H9 (cell line): ENCODE measurements around the gene ZNF555. TPM values are rescaled to one million over a fixed set of nuclear protein-coding genes. Genes with fewer than 3 reads are reported as not detected.

Experiments
- DNase-seq: peaks from one replicate; pipeline ENCODE4 v3.0.0-alpha.2; 2017
- H2AFZ ChIP-seq: one replicate; pipeline ENCODE4 v1.6.1; 2013; ENCODE audit warnings: mild to moderate bottlenecking, low read length, control low read depth, moderate library complexity
- H2AK5ac ChIP-seq: 2 replicates; pipeline ENCODE4 v1.6.1; 2013; ENCODE audit warnings: low read length, control low read depth, mixed read lengths; ENCODE audit not compliant: insufficient read length
- H2BK120ac ChIP-seq: one replicate; pipeline ENCODE4 v1.6.1; 2013; ENCODE audit warnings: low read depth, mild to moderate bottlenecking, low read length, control low read depth, inconsistent platforms; ENCODE audit not compliant: poor library complexity, severe bottlenecking
- H2BK12ac ChIP-seq: 2 replicates; pipeline ENCODE4 v1.6.1; 2013; ENCODE audit warnings: low read length, control low read depth, mixed read lengths, low read depth; ENCODE audit not compliant: insufficient read length
- H2BK15ac ChIP-seq: 2 replicates; pipeline ENCODE4 v1.6.1; 2013; ENCODE audit warnings: low read depth, low read length, control low read depth
- H2BK20ac ChIP-seq: one replicate; pipeline ENCODE4 v1.6.1; 2013; ENCODE audit warnings: low read depth, mild to moderate bottlenecking, low read length, control low read depth, inconsistent platforms; ENCODE audit not compliant: poor library complexity, severe bottlenecking
- H2BK5ac ChIP-seq: 2 replicates; pipeline ENCODE4 v1.6.1; 2013; ENCODE audit warnings: low read length, control low read depth, mixed read lengths; ENCODE audit not compliant: insufficient read length
- H3K14ac ChIP-seq: 2 replicates; pipeline ENCODE4 v1.6.1; 2013; ENCODE audit warnings: low read length, control low read depth; ENCODE audit not compliant: insufficient read depth
- H3K18ac ChIP-seq: 2 replicates; pipeline ENCODE4 v1.6.1; 2013; ENCODE audit warnings: low read depth, mild to moderate bottlenecking, mixed read lengths, low read length, control low read depth; ENCODE audit not compliant: insufficient read length
- H3K23ac ChIP-seq: 2 replicates; pipeline ENCODE4 v1.6.1; 2013; ENCODE audit warnings: low read length, control low read depth, mixed read lengths, low read depth; ENCODE audit not compliant: insufficient read length
- H3K23me2 ChIP-seq: 2 replicates; pipeline ENCODE4 v1.6.1; 2013; ENCODE audit warnings: low read depth, mild to moderate bottlenecking, mixed read lengths, low read length, control low read depth; ENCODE audit not compliant: insufficient read length, poor library complexity, severe bottlenecking
- H3K27ac ChIP-seq: 2 replicates; pipeline ENCODE4 v1.5.1; 2013; ENCODE audit warnings: low read length, control low read depth, mixed read lengths, low read depth; ENCODE audit not compliant: insufficient read length
- H3K27me3 ChIP-seq: 2 replicates; pipeline ENCODE4 v1.6.1; 2013; ENCODE audit warnings: low read length, control low read depth, inconsistent platforms; ENCODE audit not compliant: insufficient read depth
- H3K4ac ChIP-seq: 2 replicates; pipeline ENCODE4 v1.6.1; 2013; ENCODE audit warnings: low read depth, mild to moderate bottlenecking, control low read depth, inconsistent platforms, low read length, moderate library complexity
- H3K4me1 ChIP-seq: 2 replicates; pipeline ENCODE4 v1.6.1; 2013; ENCODE audit warnings: low read length, control low read depth, inconsistent platforms; ENCODE audit not compliant: insufficient read depth
- H3K4me2 ChIP-seq: 2 replicates; pipeline ENCODE4 v1.6.1; 2013; ENCODE audit warnings: low read length, control low read depth, mixed read lengths; ENCODE audit not compliant: insufficient read length, insufficient read depth
- H3K56ac ChIP-seq: 2 replicates; pipeline ENCODE4 v1.6.1; 2013; ENCODE audit warnings: low read depth, mild to moderate bottlenecking, mixed read lengths, low read length, control low read depth; ENCODE audit not compliant: insufficient read length
- H3K79me1 ChIP-seq: 2 replicates; pipeline ENCODE4 v1.6.1; 2013; ENCODE audit warnings: low read depth, mild to moderate bottlenecking, moderate library complexity, low read length, control low read depth, inconsistent platforms; ENCODE audit not compliant: insufficient read depth, poor library complexity, severe bottlenecking
- H3K79me2 ChIP-seq: 2 replicates; pipeline ENCODE4 v1.6.1; 2013; ENCODE audit warnings: low read length, control low read depth, inconsistent platforms; ENCODE audit not compliant: insufficient read depth
- H3K9ac ChIP-seq: 2 replicates; pipeline ENCODE4 v1.6.1; 2013; ENCODE audit warnings: low read length, control low read depth, mixed read lengths; ENCODE audit not compliant: insufficient read length; ENCODE audit errors: extremely low read depth
- H3K9me3 ChIP-seq: one replicate; pipeline ENCODE4 v1.6.1; 2013; ENCODE audit warnings: low read depth, low read length, inconsistent platforms; ENCODE audit not compliant: control insufficient read depth
- H3T11ph ChIP-seq: one replicate; pipeline ENCODE4 v1.6.1; 2013; ENCODE audit warnings: mild to moderate bottlenecking, low read length, control low read depth, inconsistent platforms
- H4K20me1 ChIP-seq: one replicate; pipeline ENCODE4 v1.6.1; 2013; ENCODE audit not compliant: control insufficient read depth, insufficient read length, insufficient read depth
- H4K5ac ChIP-seq: 2 replicates; pipeline ENCODE4 v1.6.1; 2013; ENCODE audit warnings: low read depth, mild to moderate bottlenecking, mixed read lengths, low read length, control low read depth; ENCODE audit not compliant: insufficient read length
- H4K8ac ChIP-seq: replicated peaks from 2 replicates; pipeline ENCODE4 v1.6.1; 2013; ENCODE audit warnings: low read length, control low read depth, mixed read lengths, low read depth; ENCODE audit not compliant: insufficient read length
- H4K91ac ChIP-seq: 2 replicates; pipeline ENCODE4 v1.6.1; 2013; ENCODE audit warnings: low read depth, mild to moderate bottlenecking, moderate library complexity, mixed read lengths, low read length, control low read depth; ENCODE audit not compliant: insufficient read length
- H3K27ac Mint-ChIP-seq, 3 experiments: 2 replicates in 2 of 3; 3 replicates in 1 of 3; pipeline ENCODE4 v1.8.0; 2020 to 2021; ENCODE audit warnings: mixed read lengths in 3 of 3, mild to moderate bottlenecking in 1 of 3, moderate library complexity in 1 of 3
- H3K27me3 Mint-ChIP-seq: 2 replicates; pipeline ENCODE4 v1.8.0; 2021; ENCODE audit warnings: low read depth, mild to moderate bottlenecking, moderate library complexity, mixed read lengths
- H3K36me3 Mint-ChIP-seq, 3 experiments: 2 replicates in 2 of 3; 3 replicates in 1 of 3; pipeline ENCODE4 v1.8.0; 2020 to 2021; ENCODE audit warnings: low read depth in 3 of 3, mixed read lengths in 3 of 3; ENCODE audit not compliant: insufficient read depth in 1 of 3
- H3K4me1 Mint-ChIP-seq, 2 experiments: 2 replicates each; pipeline ENCODE4 v1.8.0; 2020; ENCODE audit warnings: mixed read lengths in 2 of 2
- H3K4me3 Mint-ChIP-seq, 2 experiments: 2 replicates in 1 of 2; 3 replicates in 1 of 2; pipeline ENCODE4 v1.8.0; 2020 to 2021; ENCODE audit warnings: mild to moderate bottlenecking in 2 of 2, mixed read lengths in 2 of 2, moderate library complexity in 1 of 2
- H3K9me3 Mint-ChIP-seq, 2 experiments: 2 replicates in 1 of 2; 3 replicates in 1 of 2; pipeline ENCODE4 v1.8.0; 2020; ENCODE audit warnings: mild to moderate bottlenecking in 2 of 2, mixed read lengths in 2 of 2, moderate library complexity in 1 of 2
- CTCF ChIP-seq: fragments of 200-600 bp; sonication (generic); conservative IDR thresholded peaks from 3 replicates; pipeline ENCODE4 v1.8.0; 2021; ENCODE audit warnings: antibody characterized with exemption, mild to moderate bottlenecking
- WGBS: extraction: QIAGEN DNeasy Blood & Tissue Kit; methylation state at CpG from one replicate; pipeline ENCODE4 v1.1.7; 2013; ENCODE audit warnings: missing lambda C conversion rate, low lambda C conversion rate, mixed read lengths; ENCODE audit not compliant: insufficient read length; ENCODE audit errors: extremely low coverage; 5-methylcytosine and 5-hydroxymethylcytosine counted together
- total RNA-seq: library from RNA; stranded (reverse); gene quantifications from 2 replicates; pipeline ENCODE4 v1.2.1, GENCODE V29; 2021

Gene ZNF555
- total RNA-seq, 1 experiment from 2014 or later = 7.8 TPM

DNA sequence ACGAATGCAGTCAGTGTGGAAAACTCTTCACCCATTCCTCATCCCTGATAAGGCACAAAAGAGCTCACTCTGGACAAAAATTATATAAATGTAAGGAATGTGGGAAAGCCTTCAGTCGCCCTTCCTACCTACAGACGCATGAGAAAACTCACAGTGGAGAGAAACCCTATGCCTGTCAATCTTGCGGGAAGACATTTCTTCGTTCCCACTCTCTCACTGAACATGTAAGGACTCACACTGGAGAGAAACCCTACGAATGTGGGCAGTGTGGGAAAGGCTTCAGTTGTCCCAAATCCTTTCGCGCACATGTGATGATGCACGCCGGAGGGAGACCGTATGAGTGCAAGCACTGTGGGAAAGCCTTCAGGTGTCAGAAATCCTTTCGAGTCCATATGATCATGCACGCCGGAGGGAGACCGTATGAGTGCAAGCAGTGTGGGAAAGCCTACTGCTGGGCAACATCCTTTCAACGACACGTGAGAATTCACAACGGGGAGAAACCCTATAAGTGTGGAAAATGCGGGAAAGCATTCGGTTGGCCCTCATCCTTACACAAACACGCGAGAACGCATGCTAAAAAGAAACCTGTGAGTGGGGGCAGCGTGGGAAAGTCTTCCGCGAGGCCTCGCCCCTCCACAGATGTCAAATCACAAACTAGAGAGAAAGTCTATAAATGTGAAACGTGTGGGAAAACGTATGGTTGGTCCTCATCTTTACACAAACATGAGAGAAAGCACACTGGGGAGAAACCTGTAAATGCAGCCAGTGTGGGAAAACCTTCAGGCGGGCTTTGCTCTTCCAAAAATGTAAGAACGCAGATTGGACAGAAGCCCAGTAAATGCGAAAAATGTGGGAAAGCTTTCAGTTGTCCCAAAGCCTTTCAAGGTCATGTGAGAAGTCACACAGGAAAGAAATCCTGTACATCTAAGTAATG is 36.4 kb downstream of the ZNF555 start:
- Histone ChIP-seq H3K27ac (no peak overlapping the region), H3K9me3 (peaks cover 33% of the 10 kb centered on the region), H3K27me3 (no peaks in the 10 kb centered on the region), H2BK20ac (no peak overlapping the region), H4K20me1 (no peaks in the 10 kb centered on the region), H2BK15ac (no peak overlapping the region), H3K18ac (no peak overlapping the region), H2BK12ac (no peak overlapping the region), H4K91ac (no peak overlapping the region), H3K56ac (no peak overlapping the region), H3T11ph (no peak overlapping the region), H2BK5ac (no peak overlapping the region), H3K9ac (no peak overlapping the region), H2BK120ac (no peak overlapping the region), H3K4me2 (no peak overlapping the region), H4K8ac (no peak overlapping the region), H2AK5ac (no peak overlapping the region), H3K23me2 (no peaks in the 10 kb centered on the region), H3K79me2 (no peaks in the 10 kb centered on the region), H3K14ac (no peak overlapping the region), H4K5ac (no peak overlapping the region), H3K4me1 (no peaks in the 10 kb centered on the region), H3K23ac (no peak overlapping the region), H3K79me1 (no peaks in the 10 kb centered on the region), H3K4ac (no peak overlapping the region), H2AFZ (no peak overlapping the region)
- no peaks in the 10 kb centered on the region for H3K4me1 Mint-ChIP-seq
- no peak for DNase-seq
- no peak for TF ChIP-seq CTCF
- no peaks in the 10 kb centered on the region; the same call in 1 of the 2 replicates for H3K27me3 Mint-ChIP-seq
- H3K4me3 Mint-ChIP-seq = no peak overlapping the region
- peaks cover 10 to 18% (median 10%) of the 10 kb centered on the region in 3 experiments; a peak in 6 of 7 replicates for H3K36me3 Mint-ChIP-seq
- no CpG with 5 or more reads among the region's 32 CpGs for WGBS
- H3K9me3 Mint-ChIP-seq = peaks cover 68 to 74% of the 10 kb centered on the region in 2 experiments
- H3K27ac Mint-ChIP-seq = no peak overlapping the region
